HG02759 (cell line): ENCODE measurements around the gene GAB1.
A peak's percentile ranks its signal among the peaks of the same experiment; 100 is the strongest.

Experiments used
- ATAC-seq: cut with Tn5 transposase; IDR thresholded peaks from one replicate; pipeline ENCODE4 v1.9.1; 2021; ENCODE audit warnings: mild to moderate bottlenecking, moderate library complexity; ENCODE audit not compliant: unreplicated experiment

GAB1 gene

GRCh38 chr4:143473334-143474126, 136.9 kb downstream of the GAB1 start:
- peak; percentile 76 for ATAC-seq

DNA sequence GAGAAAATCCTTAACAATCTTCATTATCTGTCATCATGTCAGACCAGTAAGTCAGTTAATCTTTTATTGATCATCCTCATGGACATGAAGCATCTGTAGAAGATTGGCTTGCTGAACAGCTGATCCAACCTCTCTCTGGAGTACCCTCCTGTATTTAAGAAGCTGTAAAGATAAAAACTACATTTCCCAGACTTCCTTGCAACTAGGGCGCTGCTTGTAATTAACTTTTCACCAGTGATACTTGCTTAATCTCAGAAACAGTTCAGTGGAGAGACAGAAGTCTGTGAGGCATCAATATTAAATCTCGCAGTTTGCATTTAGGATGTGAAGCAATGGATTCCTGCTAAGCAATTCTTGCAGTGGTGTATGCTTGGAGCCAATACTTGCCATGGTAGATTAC, 140.8 kb downstream of the GAB1 start:
- ATAC-seq, result no peak

- no peak for ATAC-seq
These were observed 144.7 kb downstream of the GAB1 start for GRCh38 chr4:143481361-143481760.

- ATAC-seq, result peak; percentile 71
These were observed 146.2 kb downstream of the GAB1 start for GRCh38 chr4:143482840-143483239.

DNA sequence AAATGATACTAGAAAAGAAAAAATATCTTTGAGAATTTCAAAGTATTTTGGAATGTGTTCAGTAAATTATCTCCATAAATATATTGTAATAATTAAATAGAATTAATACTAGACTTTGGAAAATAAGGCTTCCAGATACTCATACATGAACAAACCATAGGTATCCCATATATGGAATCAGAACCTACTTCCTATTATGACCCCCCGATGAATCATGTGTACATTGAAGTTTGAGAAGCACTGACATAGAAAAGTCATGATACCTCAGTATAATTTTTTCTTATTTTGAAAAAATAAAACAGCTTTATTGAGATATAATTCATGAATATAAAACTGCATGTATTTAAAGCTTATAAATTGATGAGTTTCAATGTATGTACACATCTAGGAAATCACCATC, 149.6 kb downstream of the GAB1 start:
- ATAC-seq, result no peak

DNA sequence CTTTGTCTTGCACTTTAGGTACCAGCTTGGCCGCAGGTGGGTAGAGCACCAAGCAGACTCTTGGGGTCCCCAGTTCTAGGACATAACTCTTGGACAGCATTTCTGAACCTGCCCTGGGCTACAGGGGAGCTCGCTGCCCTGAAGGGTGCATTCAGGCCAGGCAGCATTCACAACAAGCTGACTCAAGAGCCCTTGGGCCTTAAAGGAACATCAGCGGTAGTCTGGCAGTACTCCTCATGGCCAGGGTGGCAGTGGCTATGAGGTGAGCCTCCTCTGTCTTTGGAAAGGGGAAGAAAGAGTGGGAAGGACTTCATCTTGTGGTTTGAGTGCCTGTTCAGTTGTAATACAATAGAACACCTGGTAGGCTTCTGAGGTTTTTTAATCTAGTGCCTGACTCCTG, 152.0 kb downstream of the GAB1 start:
- ATAC-seq, result no peak

DNA sequence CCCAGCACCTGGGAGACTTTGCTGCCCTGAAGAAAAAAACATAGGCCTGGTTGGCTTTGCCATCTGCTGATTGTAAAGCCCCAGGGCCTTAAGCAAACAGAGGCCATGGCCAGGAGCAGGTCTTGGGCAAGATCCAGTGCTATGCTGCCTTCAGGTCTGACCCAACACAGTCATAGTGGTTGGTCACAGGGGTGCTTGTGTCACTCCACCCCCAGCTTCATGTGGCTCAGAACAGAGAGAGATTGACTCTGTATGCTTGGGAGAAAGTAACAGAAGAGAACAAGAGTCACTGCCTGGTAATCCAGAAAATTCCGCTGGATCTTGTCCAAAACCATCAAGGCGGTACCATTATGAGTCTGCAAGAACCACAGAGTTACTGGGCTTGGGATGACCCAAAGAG, 152.4 kb downstream of the GAB1 start:
- ATAC-seq, result no peak

GRCh38 chr4:143498021-143498420, 161.3 kb downstream of the GAB1 start:
- no peak for ATAC-seq

DNA sequence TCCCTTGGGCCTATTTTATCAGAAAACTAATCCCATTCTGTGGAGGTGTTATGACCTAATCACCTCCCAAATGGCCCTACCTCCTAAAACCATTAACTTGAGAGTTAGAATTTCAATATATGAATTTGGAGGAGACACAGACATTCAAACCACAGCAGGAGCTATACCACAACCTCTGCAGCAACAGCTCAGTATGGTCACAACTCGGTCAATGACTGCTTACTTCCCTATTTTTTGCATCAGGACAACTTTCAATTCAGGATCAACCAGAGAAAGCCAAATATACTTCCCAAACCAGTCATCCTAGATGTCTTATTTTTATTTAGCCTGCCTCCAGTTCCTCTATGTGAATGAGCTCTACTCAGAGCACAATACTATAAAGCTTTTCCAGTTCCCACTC, 165.6 kb downstream of the GAB1 start:
- ATAC-seq, result no peak

- no peak for ATAC-seq
These were observed 169.4 kb downstream of the GAB1 start for GRCh38 chr4:143506031-143506430.

DNA sequence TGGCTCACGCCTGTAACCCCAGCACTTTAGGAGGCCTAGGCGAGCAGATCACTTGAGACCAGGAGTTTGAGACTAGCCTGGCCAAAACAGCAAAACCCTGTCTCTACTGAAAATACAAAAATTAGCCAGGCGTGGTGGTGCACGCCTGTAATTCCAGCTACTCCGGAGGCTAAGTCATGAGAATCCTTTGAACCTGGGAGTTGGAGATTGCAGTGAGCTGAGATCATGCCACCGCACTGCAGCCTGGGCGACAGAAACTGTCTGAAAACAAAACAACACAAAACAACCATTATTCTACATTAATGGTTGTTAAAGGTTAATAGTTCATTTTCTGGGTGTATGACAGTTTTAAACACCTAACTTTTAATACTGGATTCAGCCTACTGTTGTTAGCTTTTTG, 175.2 kb downstream of the GAB1 start:
- no peak for ATAC-seq

GRCh38 chr4:143512978-143513313, 176.3 kb downstream of the GAB1 start:
- ATAC-seq, result peak; percentile 38

DNA sequence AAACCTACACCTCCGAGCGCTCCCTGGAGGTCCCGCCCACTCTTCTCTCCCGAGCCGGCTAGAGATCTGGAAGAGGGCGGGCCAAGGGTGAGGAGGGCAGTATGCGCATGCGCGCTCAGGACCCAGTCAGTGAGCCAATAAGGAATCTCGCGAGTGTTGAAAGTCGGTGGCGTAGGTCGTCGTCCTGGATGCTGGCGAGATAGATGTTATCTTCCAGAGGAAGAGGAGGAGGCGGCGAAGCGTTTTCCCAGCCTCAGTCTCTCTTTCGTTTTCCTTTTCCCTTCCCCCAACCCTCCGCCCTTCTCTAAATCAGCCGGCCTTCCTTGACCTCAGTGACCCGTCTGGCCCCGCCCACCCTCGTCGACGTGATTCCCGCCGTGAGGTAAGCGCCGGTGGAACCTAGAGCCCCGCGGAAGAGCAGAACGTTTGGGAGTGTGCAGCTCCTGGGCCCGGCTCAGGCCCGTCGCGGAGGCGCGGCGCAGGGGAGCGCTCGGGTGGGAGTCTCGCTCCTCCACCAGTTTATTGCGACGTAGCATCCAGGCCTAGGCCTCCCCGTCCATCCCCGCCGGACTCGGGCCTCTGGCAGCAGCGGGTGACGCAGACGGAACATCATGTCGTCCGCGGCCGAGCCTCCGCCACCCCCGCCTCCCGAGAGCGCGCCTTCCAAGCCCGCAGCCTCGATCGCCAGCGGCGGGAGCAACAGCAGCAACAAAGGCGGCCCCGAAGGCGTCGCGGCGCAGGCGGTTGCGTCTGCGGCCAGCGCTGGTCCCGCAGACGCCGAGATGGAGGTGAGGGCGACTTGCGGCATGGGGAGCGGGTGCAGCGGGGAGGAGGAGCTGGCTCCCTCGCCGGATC, 176.9 kb downstream of the GAB1 start, which contains the start of gene SMARCA5:
SMARCA5 (plus strand) TSS at position 389 of the 855 bp plus-strand sequence; CDS start at position 612, 223 bp downstream.
- peak; percentile 88 for ATAC-seq

DNA sequence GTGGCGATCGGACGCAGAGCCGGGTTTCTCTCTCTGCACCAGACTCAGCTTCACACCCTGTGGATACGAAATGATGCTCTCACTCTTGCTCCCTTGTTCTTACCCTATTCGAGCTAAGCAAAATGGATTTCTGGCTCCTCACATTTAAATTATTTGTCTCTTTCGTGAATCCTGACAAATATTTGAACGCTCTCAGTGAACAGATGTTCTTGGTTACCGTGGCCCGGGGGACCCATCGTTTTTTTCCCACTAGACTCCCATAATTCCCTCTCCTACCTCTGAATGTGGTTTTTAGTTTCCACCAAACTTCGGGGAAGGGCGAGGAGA, 177.5 kb downstream of the GAB1 start:
- no peak for ATAC-seq

GRCh38 chr4:143514497-143514896, 177.8 kb downstream of the GAB1 start:
- no peak for ATAC-seq

DNA sequence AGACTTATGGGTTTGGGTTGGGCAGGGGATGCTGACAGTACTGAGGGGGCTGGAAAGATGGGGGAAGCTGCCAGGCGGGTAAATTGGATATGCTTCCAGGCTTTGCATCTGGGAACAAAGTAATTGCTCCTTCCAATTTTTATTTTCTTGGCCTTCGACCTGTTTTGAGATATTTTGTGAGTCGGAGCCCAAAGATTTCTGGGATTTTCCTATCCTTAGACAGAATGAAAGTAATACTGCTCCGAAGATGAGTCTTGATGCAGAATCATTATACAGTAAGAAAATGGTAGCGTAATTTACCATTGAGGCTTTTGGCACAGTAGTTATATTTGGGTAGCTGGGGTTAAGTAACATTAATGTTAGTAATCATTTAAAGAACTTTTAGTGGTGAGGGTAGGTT, 178.2 kb downstream of the GAB1 start:
- ATAC-seq, result no peak

- no peak for ATAC-seq
These were observed 179.2 kb downstream of the GAB1 start for GRCh38 chr4:143515905-143516304.

- no peak for ATAC-seq
These were observed 181.1 kb downstream of the GAB1 start for GRCh38 chr4:143517764-143518163.
